G401 (cell line): ENCODE data around the gene NFASC. TPM values are rescaled to one million over a fixed set of nuclear protein-coding genes. Genes with fewer than 3 reads are reported as not detected.

ENCODE experiments used
- DNase-seq: peaks from one replicate; pipeline ENCODE4 v3.0.0-alpha.2; 2015; ENCODE audit warnings: low spot score
- in situ Hi-C: cut with HindIII; loops from 2 replicates; pipeline ENCODE4 v1.10.0; 2016; ENCODE audit warnings: low sequenced_read_pairs, mixed read lengths
- total RNA-seq: library from RNA; depleted of rRNA; stranded (reverse); fragments of >200 nt; shearing (Covaris generic); gene quantifications from 2 replicates; pipeline ENCODE4 v1.2.3, GENCODE V29; 2014; rRNA removed

The NFASC gene
- total RNA-seq, result not detected in 2 replicates

DNA sequence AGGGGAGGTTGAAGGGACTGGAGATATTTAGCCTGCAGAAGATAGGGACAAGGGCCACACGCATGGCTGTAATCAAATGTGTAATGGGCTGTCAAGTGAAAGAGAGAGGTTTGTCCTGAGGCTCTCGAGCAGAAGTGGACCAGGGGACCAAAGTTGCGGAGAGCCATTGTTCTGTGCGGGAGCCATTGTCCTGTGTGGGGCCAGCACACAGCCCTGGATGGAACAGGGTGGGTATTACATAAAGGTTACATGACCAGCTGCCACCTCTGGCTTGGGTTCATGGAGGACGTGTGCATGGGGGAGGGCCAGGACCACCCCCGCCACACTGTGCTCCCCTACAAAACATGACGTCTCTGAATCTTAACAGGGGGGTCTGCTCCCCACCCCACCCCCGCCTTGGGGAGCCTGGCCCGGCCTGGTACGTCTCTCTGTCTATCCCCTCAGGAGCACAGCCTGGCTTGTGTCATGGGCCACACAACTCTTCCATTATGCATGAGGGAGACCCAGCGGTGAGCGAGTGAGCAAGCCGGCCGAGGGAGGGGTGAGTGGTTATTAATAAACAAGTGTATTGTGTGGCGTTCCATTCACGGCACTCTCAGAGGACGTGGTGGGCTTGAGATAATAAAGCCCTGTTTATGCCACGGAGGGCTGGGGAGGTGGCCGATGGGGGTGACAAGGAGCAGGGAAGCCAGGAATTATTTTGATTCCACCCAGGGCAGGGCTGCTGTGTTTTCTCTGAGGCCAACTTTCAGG lies at the start of gene NFASC:
Gene NFASC (plus strand): TSS at position 703 of the 753 bp plus-strand sequence. CDS start 73,454 bp downstream, outside the sequence.
- no peak for DNase-seq
- in situ Hi-C loops, result no loop called here

DNA sequence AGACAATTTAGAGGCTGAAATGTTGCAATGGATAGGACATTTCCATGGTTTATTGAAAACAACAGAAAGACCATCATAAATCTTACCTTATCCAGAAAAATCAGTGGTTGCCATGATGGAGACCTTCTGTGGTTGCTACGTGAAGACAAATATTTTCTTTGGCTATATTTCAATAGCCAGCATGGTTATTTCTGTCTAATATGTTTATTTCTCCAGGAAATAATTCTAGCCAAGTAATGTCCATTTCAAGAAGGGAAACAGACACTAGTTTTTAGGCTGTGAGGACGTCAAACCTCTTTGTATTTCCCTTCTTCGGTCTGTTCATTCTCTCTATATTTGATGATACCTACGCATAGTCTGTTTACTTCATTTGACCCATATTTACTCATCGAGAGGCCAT lies 49.2 kb upstream of the NFASC start:
- in situ Hi-C loops, result no loop called here
- DNase-seq, result no peak

DNA sequence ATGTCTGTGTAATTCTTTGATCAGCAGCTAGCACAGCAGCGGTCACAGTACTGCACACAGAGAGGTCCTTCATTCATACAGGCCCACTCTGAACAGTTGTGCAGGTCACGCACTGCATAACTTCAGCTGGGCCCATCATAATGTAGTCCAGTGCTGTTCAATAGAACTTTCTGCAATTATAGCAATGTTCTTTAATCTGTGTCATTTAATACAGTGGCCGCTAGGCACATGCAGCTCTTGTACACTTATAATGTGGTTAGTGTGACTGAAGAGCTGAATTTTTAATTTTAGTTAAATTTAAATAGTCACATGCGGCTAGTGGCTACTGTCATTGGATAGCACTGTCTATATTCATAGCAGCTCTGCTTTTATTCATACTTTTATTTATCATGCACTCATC lies 48.7 kb upstream of the NFASC start:
- in situ Hi-C loops, result no loop called here
- DNase-seq, result no peak

DNA sequence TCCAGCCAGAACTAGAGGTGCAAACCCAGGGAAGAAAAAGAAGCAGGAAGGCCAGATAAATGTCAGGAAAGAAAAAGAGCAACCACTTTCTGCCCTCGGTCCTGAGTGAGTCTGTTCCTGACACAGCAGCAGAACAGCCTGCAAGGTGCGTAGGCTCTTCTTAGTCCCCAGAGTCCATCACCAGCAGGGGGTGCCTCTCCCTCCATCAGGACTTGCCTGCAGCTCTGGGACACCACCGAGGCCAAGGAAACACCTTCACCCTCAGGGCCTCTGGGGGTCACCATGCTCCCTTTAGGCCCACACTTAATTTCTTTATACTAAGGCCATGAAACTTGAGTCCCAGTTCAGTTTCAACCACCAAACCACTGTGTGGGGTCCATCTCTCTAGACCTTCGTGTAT lies 43.7 kb upstream of the NFASC start:
- in situ Hi-C loops, result no loop called here

DNA sequence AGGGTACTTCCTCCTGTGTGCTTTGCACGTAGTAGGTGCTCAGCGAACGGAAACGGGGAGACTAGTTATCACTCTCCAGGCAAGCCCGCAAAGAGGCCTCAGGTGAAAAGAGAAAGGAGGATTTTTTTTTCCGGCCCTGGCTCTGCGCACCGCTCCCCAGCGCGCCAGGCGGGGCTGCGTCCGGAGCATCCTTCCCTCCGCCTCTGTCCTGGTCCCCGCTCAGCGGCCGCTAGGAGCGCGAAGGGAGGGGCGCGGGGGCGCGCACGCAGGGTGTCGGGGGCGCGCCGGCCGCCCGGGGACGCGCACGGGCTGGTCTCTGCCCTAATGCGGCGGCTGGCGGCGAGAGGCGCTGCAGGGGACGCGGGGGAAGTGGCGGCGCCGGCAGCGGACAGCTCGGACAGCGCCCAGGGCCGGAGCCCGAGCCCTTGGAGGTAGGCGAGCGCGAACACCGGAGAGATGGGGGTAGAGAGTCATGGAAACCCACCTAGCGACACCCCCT lies 42.3 kb upstream of the NFASC start:
- in situ Hi-C loops, result no loop called here
- peak; percentile 84 for DNase-seq

More for the DNA sequence above, 43.7 kb upstream of the NFASC start:
- no peak for DNase-seq

DNA sequence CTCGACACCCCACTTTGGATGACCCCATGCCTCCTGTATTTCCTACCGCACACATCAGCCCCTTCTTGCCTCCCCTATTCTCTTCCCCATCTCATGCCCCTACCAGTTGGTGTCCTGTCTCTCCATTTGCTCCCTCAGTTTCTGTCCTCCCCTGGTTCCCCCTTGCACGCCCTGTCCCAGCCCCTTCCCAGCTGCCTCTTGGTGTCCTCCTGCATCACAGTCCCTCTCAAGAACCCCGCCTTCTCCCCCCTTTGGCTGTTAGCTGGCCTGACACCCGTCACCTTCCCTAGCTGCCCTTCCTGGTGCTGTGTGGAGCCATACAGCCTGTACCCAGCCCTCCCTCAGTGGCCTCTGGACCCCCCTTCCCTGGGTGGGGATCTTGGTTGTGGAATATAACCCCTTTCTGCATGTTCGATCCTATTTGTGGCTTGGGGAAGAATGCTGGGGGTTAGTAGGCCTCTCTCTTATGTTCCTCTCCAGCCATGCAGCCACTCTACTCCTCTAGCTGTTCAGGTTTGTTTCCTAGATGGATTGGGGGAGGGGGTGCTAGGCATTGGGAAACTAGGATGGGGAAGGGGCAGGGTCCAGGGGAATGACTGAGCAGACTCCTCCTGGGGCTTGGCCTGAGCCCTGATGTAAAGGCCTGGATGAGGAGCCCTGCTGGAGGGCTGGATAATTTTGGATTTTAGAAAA lies 41.4 kb upstream of the NFASC start:
- in situ Hi-C loops, result no loop called here
- peak; percentile 54 for DNase-seq

DNA sequence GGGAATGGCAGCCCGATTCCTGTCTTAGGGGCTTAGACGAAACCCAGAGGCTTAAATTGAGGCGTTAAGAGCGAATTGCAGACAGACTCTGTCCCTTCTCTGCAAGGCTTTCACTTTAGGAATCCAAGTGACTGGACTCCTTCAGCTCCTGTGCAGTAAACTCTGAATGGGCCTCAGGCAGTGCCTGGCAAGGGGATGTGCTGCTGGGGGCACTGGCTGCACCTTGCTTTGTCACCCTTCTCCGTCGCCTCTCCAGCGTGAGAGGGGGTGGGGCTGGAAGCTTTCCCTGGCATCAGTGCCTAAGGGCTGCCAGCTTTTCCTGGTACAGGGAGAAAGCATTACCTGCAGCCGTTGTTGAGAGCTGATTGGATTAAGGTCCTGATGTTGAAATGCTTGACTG lies 39.9 kb upstream of the NFASC start:
- in situ Hi-C loops, result no loop called here
- peak; percentile 71 for DNase-seq

DNA sequence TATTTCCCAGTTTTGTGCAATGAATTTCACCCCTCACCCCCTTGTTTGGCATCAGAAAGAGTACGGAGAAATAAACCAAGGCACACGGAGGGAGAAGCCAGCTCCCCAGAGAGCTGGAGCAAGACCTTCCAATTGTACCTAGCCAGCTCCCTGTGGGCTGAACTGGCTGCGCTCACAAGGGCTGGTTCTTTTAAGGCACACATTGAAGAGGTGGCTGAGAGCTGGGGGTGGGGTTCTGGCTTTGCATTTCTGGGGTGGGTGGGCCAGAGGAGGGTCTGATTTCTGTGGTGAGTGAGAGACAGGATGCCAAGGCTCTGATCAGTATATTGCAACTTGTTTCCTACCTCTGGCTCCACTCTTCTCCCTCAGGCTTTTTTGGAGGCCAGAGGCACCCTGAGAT lies 39.5 kb upstream of the NFASC start:
- in situ Hi-C loops, result no loop called here
- no peak for DNase-seq

DNA sequence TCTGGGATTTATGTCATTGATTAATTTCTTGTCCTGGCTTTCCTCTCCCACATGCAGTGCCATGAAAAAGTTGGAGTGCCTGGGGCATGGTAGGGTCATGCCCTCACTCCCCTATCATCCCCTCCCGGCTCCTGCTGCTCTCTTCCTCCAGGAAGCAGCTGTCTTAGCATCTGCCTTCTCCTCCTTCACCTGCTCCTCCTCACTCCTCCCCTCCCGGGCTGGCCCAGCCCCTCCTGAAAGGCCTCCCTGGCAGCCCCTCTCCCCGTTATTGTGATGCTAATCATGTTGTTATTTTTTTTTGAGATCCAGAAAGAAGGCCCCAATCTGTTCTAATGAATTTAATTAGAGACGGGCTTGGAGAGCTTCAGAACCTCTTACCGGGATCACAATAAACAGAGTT lies 36.3 kb upstream of the NFASC start:
- in situ Hi-C loops, result no loop called here
- DNase-seq, result no peak

DNA sequence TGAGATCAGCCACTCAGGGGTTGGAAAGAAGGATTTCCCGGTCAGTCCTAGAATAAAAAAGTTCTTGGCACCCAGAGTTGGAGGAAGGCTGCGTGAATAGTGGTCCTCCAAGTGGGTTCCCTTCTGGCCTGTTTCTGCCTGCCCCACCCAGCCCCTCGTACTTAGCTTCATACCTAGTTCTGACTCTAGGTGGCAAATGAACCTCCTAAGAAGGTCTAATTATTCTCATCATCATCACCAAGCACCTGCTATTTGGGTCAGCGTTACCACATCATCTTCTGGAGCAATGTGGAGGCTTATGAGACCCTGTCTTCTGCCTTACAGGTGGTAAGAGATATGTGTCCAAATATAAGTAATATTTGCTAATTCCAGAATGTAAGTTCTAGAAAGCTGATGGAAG lies 35.9 kb upstream of the NFASC start:
- in situ Hi-C loops, result no loop called here
- DNase-seq, result no peak

DNA sequence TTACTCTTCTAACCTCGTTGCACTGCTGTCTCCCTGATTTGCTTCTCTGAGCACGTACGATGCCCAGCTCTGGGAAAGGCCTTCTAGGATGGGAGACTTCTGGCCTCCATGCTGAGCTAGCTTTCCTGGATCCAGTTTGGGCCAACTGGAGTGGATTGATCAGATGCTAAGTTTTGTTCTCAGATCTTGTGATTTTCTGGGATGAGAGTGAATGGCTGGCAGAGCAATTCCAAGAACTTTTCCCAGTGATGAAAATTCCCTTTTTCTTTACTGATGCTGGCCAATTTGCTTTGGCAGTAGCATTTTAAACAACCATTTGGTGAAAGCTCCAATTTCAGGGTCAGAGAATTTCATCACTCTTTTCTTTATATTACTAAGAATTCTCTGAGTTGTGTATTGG lies 34.9 kb upstream of the NFASC start:
- no peak for DNase-seq
- in situ Hi-C loops, result no loop called here

DNA sequence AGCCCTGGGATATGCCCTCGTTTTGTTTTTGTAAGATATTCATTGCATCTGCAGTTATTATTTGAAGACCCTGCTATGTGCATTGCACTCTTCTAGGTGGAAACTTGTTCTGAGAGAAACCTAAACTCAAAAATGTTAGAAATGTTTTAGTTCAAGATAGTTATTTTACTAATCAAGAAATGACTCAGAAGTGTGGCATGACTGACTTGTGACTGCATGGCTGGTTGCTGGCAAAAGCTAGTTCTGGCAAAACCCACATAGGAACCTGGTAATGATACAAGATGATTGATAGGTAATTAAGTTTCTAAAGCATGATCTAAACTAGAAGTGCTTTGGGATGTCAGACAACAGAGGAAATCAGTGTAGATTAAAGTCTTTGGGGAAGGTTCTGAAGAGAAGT lies 33.8 kb upstream of the NFASC start:
- in situ Hi-C loops, result no loop called here
- no peak for DNase-seq

DNA sequence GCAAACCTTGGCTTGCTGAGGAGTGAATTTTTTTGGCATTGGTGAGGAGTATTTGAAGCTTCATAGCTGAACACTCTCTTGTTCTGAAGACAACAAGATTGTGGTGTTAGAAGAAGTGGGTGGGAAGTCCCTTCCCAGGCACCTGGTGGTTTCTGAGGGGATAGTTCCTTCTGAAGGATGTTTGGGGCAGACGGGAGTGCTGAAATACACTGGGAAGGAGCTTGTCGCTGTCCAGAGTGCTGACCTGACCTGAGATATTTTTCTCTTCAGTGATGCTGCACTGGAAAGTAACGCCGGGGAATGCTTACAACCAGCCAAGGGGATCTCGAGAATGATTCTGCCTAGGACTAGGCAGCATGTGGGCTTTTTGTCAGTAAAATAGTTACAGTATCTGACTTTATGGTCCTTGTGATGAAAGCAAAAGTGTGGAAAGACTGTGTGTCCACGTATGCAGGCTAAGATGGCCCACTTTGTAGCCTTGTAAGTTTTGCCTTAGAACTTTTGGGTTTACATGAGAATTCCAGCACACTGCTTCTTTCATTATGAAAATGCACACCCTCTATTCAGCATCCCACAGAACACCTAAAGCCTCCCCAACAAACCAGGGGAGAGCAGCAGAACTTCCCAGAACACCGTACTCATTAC lies 33.1 kb upstream of the NFASC start:
- DNase-seq, result peak; percentile 28
- in situ Hi-C loops, result no loop called here

DNA sequence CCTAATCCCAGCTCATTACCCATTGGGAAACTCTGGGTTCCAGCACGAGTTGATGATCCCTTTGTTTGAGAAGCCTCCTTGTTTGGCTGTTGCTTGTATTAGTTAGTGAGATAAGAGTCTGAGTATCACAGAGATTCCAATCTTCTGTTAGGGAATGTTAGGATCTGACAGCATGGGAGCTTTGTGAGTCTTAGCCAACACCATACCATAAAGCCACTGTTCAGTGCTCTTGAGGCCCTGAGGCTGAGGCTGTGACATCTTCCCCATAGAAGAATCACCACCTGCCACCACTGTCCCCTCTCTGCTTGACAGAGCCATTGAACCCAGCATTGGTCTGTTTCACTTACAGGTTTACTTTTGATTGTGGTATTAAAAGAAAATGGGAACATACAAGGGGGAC lies 29.3 kb upstream of the NFASC start:
- in situ Hi-C loops, result no loop called here
- DNase-seq, result no peak

DNA sequence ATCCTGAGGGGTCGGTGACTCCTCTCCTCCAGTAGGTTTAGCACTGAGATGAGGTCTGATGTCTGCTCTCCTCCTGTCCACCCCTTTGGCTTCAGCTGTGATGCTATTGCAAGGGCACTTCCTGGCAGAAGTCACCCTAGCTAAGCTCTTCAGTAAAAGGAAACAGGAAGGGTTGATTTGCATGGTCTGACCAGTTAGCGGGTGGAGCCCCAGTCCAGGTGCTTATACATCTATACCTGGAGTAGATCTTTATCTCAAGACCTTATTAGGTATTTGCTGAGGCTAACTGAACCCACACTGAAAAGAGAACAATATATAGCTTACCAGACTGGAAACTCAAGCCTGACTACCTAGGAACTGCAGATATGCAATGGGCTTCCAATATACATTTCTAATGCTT lies 28.9 kb upstream of the NFASC start:
- in situ Hi-C loops, result no loop called here
- no peak for DNase-seq

DNA sequence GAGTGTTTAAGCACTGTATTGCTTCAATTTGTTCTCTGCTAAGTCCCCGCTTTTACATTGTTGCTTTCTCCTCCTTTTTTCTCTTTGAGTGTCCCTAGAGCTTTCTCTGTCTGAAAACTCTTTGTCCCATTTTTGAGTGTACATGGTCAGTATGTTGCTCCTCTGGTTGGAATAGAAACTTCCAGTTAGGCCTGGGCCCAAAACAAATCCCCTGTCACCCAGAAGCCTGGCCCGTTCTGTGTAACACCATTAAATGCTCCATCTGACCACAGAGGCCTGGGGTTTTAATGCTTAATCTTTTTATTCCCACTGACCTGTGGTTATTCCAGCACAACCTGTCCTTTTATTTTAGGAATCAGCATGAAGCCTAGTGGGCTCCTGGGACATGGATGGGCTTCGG lies 28.3 kb upstream of the NFASC start:
- in situ Hi-C loops, result no loop called here
- no peak for DNase-seq

DNA sequence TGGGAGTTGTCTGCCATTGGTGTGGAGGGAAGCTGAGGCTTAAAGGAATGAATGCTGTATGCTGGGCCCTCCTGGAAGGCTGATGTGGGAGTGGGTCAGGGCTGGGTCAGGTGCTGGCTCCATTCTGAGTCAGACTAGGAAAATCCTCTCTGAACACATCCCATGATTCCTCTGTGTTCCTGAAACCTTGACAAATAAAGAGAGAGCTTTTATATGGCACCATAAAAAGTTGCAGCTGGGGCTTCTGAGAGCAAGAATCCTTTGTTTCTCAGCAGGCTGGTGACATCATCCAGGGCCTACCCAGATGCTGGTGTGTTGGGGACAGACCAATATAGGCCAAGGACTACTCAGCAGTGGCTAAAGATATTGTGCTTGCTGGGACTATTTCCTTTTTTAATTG lies 27.8 kb upstream of the NFASC start:
- in situ Hi-C loops, result no loop called here
- no peak for DNase-seq

DNA sequence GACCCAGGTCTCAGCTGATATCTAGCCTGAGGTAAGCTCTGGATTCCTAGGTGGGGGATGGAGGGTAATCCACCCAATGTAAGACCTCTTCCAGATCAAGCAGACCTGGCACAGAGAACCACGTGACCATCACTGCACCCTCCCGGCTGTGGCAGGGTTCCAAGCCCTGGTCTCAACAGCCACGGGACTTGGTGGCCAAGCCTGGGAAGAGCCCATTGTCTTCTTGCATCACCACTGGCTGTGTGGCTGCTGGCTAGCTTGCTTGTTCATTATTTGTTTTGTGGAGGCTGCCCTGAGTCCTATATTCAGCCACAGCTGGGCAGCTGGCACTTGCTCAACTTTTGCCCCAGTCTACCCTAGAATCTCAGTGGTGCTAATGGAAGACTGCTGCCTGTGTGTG lies 24.1 kb upstream of the NFASC start:
- in situ Hi-C loops, result no loop called here
- DNase-seq, result no peak

DNA sequence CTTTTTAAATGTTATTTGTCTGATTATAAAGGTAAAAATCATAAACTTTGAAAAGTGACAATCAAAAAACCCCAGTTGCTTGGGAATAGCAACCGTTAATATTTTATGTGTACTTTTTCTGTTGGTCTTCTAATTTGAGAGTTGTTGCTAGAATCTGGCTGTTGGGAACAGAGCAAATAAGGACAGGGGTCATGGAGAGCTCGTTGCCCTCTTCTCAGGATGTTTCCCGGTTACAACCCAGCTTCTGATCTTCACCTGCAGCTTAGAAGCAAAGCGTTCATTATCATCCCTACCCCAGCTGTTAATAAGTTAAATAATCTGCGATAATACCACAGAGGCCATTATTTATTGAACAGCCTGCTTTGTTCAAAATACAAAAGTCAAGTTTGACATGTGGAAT lies 22.1 kb upstream of the NFASC start:
- no peak for DNase-seq

DNA sequence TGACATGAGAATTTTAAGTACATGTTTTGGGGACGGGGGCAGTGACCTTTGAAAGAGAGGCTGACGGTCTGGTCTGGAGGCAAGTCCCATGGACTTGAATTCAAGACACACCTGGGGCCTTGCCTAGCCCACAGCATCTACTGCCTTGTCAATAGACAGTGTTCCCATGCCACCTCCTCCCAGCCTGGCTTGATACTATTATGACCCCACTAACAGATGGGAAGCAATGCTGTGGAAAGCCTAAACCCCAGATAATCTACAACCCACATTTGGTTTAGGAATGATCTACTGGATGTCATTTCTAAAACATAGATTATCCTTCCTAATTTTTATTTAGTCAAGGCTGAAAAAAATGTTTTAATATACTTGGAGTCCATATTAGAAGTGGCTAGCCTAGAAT lies 17.8 kb upstream of the NFASC start:
- in situ Hi-C loops, result no loop called here
- no peak for DNase-seq

More for the DNA sequence above, 22.1 kb upstream of the NFASC start:
- in situ Hi-C loops, result no loop called here
